GM18861 (cell line): ENCODE data around the gene GFOD1.

Source experiments
- ATAC-seq: cut with Tn5 transposase; IDR thresholded peaks from one replicate; pipeline ENCODE4 v1.9.1; 2021; ENCODE audit not compliant: unreplicated experiment

Gene GFOD1

GRCh38 chr6:13383328-13384163, 103.9 kb downstream of the GFOD1 start:
- ATAC-seq, result peak; percentile 96

DNA sequence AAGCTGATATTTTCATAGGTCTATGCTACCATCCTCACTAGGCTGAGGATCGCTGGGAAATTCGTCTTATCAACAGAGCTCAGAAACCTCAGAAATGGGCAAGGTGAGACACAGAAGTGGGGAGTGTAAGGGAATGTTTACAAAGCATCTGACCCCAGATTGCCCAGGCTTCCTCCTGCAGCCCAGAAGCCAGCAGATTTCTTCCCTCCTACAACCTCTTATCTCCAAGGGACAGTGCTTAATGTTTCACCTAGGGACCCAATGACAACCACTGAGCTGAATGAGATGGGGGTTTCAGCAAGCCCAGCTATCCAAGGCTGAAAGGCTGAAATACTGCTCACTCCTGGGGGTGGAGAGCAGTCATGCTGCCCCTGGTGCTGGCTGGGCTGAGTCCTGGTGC, 106.6 kb downstream of the GFOD1 start:
- no peak for ATAC-seq

- ATAC-seq, result no peak
Measured at GRCh38 chr6:13378669-13379590, 108.5 kb downstream of the GFOD1 start.

DNA sequence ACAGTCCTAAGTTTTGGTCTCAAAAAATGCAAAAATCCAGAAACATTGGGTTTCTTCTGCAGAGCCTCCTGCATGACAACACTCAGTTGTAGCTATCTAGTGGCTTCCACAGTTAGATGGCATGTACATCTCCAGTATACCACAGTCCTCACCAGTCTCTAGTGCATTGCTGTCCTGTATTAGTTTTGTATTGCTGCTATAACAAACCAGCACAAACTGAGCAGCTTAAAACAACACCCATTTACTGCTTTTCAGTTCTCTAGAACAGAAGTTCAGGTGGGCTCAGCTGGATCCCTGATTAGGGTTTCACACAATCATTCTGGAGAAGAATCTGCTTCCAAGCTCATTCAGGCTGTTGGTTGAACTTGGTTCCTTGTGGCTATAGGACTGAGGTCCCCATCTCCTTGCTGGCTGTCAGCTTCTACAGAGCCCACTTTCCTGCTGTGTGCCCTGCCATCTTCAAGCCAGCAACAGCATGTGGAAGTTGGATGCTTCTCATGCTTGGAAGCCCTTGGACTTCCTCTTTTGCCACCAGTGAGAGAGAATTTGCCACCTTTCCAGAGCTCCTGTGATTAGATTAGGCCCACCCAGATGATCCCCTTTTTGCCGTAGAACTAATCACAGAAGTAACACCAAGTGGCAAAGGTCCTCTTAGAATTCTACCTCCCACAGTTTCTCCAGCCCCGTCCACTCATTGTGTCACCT, 110.2 kb downstream of the GFOD1 start:
- ATAC-seq, result no peak

DNA sequence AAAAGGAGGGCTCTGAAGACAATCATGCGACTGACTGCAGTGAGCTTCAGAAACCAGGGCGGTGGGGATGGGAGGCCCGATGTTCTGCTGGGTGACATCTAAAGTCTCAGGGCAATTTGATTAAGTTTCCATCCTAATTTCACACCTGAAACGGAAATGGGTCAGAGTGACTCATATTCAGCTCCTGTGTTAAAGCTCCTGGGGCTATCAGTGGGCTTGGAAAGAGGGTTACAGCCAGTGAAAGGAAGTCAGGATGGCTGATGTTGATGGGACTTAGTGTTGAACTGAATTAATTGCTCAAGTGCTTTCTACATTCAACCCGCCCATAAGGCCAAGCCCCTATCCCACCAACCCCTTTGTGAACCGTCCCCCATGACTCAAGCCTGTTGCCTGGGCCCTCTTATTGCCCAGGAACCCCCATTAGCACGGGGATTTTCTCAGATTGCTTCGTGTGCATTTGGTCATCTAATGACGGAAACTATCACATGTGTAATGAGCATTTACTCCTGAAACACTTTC, 112.0 kb downstream of the GFOD1 start:
- peak; percentile 63 for ATAC-seq

DNA sequence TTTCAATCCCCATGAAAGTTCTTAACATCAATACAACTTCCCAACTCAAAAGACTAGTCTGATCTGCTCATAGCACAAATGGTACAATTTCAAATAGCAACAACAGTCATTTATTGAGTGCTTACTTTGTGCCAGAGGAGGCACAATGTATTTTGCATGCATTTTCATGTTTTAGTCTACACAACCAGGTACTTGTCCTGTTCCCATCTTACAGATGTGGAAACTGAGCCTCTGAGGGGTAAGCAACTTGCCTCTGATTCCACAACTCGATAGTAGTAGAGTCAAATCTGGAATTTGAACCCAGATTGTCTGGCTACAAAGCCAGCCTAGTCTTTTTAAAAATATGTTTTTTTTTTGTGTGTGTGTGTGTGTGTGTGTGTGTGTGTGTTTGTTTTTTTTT, 113.5 kb downstream of the GFOD1 start:
- no peak for ATAC-seq

GRCh38 chr6:13373488-13373886, 113.9 kb downstream of the GFOD1 start:
- ATAC-seq, result no peak

DNA sequence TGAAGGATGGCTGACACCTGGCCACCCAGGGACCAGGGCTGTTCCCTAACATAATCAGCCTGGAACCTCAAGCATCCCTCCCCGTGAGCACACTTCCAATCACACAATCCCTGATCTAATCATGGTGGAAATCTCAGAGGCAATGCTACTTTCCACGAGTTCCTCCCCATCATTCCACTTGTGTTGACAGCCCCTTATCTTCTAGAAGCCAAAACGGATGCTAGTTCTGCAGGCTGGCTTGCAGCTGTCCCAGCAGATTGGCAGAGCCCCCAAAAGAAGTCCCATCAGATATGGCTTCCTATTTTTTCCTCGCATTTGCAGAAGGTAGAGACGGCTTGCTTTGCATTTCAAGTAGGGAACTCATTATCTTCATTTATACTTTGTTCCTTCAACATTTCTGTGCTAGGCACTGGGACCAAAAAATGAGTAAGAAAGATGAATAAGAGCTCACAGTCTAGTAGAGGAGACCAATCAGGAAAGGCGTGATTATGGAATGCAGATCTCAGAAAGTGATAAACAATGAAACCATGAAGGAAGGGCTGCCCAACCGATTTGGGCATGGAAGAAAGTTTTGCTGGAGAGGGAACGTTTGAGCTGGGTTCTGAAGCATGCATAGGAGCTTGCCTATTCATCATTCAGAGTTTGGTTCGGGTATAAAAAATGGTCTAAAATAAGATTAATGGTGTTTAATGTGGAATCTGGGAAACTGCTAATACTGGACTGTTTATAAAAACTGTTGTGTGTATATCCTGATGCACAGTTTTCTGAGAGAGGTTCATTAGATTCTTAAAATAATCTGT, 114.5 kb downstream of the GFOD1 start:
- ATAC-seq, result no peak

- no peak for ATAC-seq
Measured at GRCh38 chr6:13372076-13372475, 115.3 kb downstream of the GFOD1 start.

DNA sequence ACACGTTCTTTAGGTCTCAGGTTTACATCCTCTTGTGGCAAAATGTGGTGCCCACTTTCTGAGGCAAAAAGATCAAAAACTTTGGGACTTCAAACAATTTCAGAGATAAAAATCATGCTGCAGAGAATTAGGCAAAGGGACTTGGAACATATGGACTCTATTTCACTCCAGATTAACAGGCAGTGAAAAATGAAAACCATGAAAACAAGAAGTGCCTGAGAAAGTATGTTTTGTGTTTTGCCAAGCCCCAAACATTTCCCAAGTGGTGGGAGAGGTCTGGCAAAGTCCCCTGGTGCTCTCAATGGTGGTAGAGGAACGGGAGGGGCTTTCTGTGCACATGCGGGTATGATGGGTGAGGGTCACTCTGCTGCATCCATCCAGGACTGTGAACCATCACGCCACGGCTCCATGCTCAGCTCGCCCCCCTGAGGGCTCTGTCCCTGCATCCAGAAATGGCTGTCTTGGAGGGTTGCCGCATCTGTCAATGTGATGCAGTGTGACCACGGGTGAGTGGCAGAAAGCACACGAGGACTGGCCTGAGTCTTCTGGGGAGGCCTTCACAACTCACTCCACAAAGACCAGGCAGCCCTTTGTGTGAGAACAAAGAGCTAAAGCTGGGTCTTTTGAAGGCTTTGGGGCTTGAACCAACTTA, 115.9 kb downstream of the GFOD1 start:
- no peak for ATAC-seq

DNA sequence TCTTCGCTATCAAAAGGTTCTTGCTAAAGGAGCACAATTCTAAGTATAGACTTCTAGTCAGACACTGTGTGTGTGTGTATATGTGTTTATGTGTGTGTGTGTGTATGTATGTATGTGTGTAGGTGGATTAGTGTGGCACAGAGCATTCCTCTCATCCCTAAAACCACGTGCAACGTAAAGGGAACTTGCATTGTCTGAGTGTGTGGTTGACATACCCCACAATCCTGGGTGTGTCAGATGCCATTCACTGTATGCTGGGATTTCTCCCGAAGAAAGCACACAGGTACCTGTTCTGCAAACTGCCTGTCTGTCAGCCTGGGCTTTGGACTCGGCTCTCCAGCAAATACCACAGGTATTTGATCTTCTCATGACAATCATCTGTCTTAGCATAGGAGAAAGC, 116.8 kb downstream of the GFOD1 start:
- no peak for ATAC-seq

GRCh38 chr6:13369591-13369990, 117.8 kb downstream of the GFOD1 start:
- no peak for ATAC-seq

DNA sequence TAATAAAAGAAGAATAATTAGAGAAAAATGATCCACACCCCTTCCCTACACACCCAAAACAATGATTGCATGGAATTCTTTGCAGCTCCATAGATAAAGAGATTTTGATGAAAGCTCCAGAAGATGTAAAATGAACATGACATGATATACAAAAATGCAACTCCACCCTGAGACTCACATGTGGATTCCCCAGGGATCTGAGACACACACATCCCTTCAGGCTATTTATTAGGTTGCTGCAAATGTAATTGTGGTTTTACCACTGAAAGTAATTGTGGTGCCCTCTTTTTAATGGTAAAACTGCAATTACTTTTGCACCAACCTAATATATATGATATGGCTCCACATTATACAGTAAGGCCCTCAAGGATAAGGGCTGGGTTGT, 118.7 kb downstream of the GFOD1 start:
- no peak for ATAC-seq

DNA sequence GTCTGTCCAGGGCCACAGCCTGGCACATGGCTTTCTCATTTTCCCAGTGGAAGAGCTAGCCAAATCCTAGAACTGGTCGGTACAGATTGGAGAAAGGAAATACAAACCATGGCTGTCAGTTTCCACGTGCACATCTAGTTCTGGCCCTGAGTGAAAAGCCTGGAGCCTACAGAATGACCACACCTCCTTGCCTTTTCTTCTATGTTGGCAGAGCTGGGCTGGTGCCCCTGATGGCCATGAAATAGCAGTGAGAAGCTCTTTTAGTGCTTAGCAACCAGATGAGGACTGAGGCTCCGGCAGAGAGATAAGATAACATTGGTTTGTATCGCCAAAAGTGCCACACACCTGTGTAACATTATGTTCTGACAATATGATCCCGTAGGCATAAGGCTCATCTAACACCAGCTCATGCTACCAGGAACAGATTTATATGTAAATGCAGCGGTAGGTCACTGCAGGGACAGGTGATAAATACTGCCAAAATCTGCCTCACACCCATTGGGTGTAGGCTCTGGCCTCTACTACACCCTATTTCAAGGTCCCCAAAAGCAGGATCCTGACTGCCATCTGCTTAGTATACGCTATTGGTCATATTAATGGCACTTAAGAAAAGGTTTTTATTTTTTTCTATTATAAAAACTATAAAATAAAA, 119.2 kb downstream of the GFOD1 start:
- no peak for ATAC-seq

DNA sequence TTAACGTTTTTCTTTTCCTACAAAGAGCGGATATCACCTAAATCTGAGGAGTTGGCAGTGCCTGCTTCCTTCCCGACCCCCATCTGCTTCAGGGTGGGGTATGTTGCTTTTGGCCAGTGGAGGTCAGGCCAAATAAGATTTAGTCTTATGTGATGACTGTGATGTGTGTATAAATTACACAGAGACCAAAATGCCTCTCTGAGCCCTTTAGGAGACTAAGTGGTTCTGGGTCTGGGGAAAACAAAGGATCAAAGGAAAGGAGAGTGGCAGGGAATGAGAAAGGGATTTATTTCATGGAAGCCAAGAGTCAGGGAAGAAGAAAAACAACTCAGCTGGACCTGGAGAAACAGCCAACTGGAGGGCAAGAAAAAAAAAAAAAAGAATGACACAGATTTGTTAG, 120.0 kb downstream of the GFOD1 start:
- ATAC-seq, result no peak

GRCh38 chr6:13365320-13365719, 122.1 kb downstream of the GFOD1 start:
- no peak for ATAC-seq

DNA sequence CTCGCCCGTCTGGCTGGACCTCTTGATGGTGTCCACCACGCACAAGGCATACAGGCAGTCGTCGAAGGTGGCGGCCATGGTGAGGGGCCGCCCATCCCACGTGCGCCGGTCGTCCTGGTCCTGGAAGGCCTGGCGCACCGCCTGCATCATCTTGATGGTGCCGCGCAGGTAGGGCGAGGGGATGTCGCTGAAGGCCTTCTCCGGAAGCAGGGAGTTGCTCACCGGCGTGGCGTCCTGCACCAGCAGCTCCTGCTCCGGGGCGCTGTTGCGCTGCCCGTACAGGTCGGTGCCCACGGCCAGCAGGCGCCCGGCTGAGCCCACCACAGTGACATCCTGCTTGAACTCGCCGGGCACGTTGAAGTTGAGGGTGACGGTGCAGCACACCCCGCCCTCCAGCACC, 122.6 kb downstream of the GFOD1 start:
- no peak for ATAC-seq

GRCh38 chr6:13362412-13362811, 125.0 kb downstream of the GFOD1 start:
- ATAC-seq, result no peak
